ENCODE results near the gene BACE2.

The BACE2 gene

GRCh38 chr21:41317458-41317857, 149.5 kb downstream of the BACE2 start:
- no peak for DNase-seq (ENCODE audit: low read depth in 1 of 2, low spot score in 1 of 2)

GRCh38 chr21:41318218-41318617, 150.3 kb downstream of the BACE2 start:
- DNase-seq (ENCODE audit: low read depth in 1 of 2, low spot score in 1 of 2), result no peak

GRCh38 chr21:41319273-41319672, 151.3 kb downstream of the BACE2 start:
- no peak for DNase-seq (ENCODE audit: low read depth in 1 of 2, low spot score in 1 of 2)

GRCh38 chr21:41321211-41321907, 153.4 kb downstream of the BACE2 start:
- no peak for DNase-seq (ENCODE audit: low read depth in 1 of 2, low spot score in 1 of 2)

- no peak for DNase-seq (ENCODE audit: low read depth in 1 of 2, low spot score in 1 of 2)
Observed at GRCh38 chr21:41321908-41322495, 154.0 kb downstream of the BACE2 start.

- no peak for DNase-seq (ENCODE audit: low read depth in 1 of 2, low spot score in 1 of 2)
Observed at GRCh38 chr21:41322496-41323382, 154.8 kb downstream of the BACE2 start.

GRCh38 chr21:41325138-41325912, 157.4 kb downstream of the BACE2 start:
- DNase-seq (ENCODE audit: low read depth in 1 of 2, low spot score in 1 of 2), result no peak

- no peak for DNase-seq (ENCODE audit: low read depth in 1 of 2, low spot score in 1 of 2)
Observed at GRCh38 chr21:41326414-41327080, 158.6 kb downstream of the BACE2 start.

GRCh38 chr21:41327753-41328152, 159.8 kb downstream of the BACE2 start:
- DNase-seq (ENCODE audit: low read depth in 1 of 2, low spot score in 1 of 2), result no peak

GRCh38 chr21:41328660-41329607, 161.0 kb downstream of the BACE2 start:
- DNase-seq (ENCODE audit: low read depth in 1 of 2, low spot score in 1 of 2), result no peak
